ENCODE measurements around the gene VSIG2.
"Not testable (repeated sequence)": the region's sequence is repeated elsewhere in the genome, so short reads cannot be mapped to it uniquely, and the experiment has no call there.

The VSIG2 gene

GRCh38 chr11:124751741-124752470, at the start of gene VSIG2:
Gene VSIG2, minus strand, starts transcription at chr11:124752255. Its CDS starts 118 bp downstream, at chr11:124752137.
- DNase-seq (ENCODE audit: low read depth): no peak

GRCh38 chr11:124801014-124801413, 49.0 kb upstream of the VSIG2 start:
- DNase-seq (ENCODE audit: low read depth): no peak

GRCh38 chr11:124800226-124800929, 48.3 kb upstream of the VSIG2 start, which contains the start of gene MSANTD2:
Gene MSANTD2, minus strand, starts transcription at chr11:124800406. Its CDS starts 26 bp downstream, at chr11:124800380.
- DNase-seq (ENCODE audit: low read depth): peak; percentile 80

GRCh38 chr11:124799348-124800225, 47.5 kb upstream of the VSIG2 start:
- DNase-seq (ENCODE audit: low read depth): peak; percentile 22

GRCh38 chr11:124798991-124799347, 46.9 kb upstream of the VSIG2 start:
- DNase-seq (ENCODE audit: low read depth): no peak

GRCh38 chr11:124796312-124796711, 44.3 kb upstream of the VSIG2 start:
- no peak for DNase-seq (ENCODE audit: low read depth)

GRCh38 chr11:124793466-124794278, 41.6 kb upstream of the VSIG2 start:
- DNase-seq (ENCODE audit: low read depth): no peak

- no peak for DNase-seq (ENCODE audit: low read depth)
Measured at GRCh38 chr11:124791626-124792341, 39.7 kb upstream of the VSIG2 start.

GRCh38 chr11:124788521-124788920, 36.5 kb upstream of the VSIG2 start:
- DNase-seq (ENCODE audit: low read depth): no peak

- DNase-seq (ENCODE audit: low read depth): no peak
Measured at GRCh38 chr11:124784051-124784450, 32.0 kb upstream of the VSIG2 start.

GRCh38 chr11:124783002-124783401, 30.9 kb upstream of the VSIG2 start:
- DNase-seq (ENCODE audit: low read depth): no peak

GRCh38 chr11:124779568-124779967, 27.5 kb upstream of the VSIG2 start:
- no peak for DNase-seq (ENCODE audit: low read depth)

- no peak for DNase-seq (ENCODE audit: low read depth)
Measured at GRCh38 chr11:124778281-124778680, 26.2 kb upstream of the VSIG2 start.

- DNase-seq (ENCODE audit: low read depth): no peak
Measured at GRCh38 chr11:124776865-124777645, 25.0 kb upstream of the VSIG2 start.

GRCh38 chr11:124770959-124771358, 18.9 kb upstream of the VSIG2 start:
- not testable (repeated sequence) for DNase-seq (ENCODE audit: low read depth)

GRCh38 chr11:124769806-124770774, 18.0 kb upstream of the VSIG2 start:
- no peak for DNase-seq (ENCODE audit: low read depth)

GRCh38 chr11:124768914-124769313, 16.9 kb upstream of the VSIG2 start:
- no peak for DNase-seq (ENCODE audit: low read depth)

- no peak for DNase-seq (ENCODE audit: low read depth)
Measured at GRCh38 chr11:124766156-124766555, 14.1 kb upstream of the VSIG2 start.
